Keratinocyte (primary cell): ENCODE results near the gene CEACAM3. TPM values are rescaled to one million over a fixed set of nuclear protein-coding genes. Genes with fewer than 3 reads are reported as not detected.

Experiments
- DNase-seq: peaks from one replicate; pipeline ENCODE4 v3.0.0-alpha.2; 2011; ENCODE audit warnings: low read depth, missing footprints, low spot score
- FAIRE-seq: peaks from 2 replicates; lab custom pipeline; 2011; peaks lifted over from hg19 to GRCh38; lab: Jason Lieb, UNC
- H2AFZ ChIP-seq: 2 replicates; pipeline ENCODE4 v1.6.0; 2012; ENCODE audit warnings: low read length, control low read depth, inconsistent platforms; ENCODE audit not compliant: control insufficient read depth
- H3K27ac ChIP-seq: 2 replicates; pipeline ENCODE4 v1.5.1; 2011; ENCODE audit warnings: low read length; ENCODE audit not compliant: control insufficient read depth, insufficient read depth
- H3K27me3 ChIP-seq: 3 replicates; pipeline ENCODE4 v1.6.0; 2011; ENCODE audit warnings: low read length; ENCODE audit not compliant: control insufficient read depth, insufficient read depth; ENCODE audit errors: extremely low read depth
- H3K36me3 ChIP-seq, 2 experiments: 2 replicates in 1 of 2; 3 replicates in 1 of 2; pipeline ENCODE4 v1.5.1; 2011; ENCODE audit warnings: low read length in 2 of 2, mild to moderate bottlenecking in 1 of 2; ENCODE audit not compliant: control insufficient read depth in 2 of 2, insufficient read depth in 2 of 2; ENCODE audit errors: extremely low read depth in 1 of 2
- H3K4me1 ChIP-seq: 3 replicates; pipeline ENCODE4 v1.5.1; 2011; ENCODE audit warnings: low read length; ENCODE audit not compliant: control insufficient read depth, insufficient read depth; ENCODE audit errors: extremely low read depth
- H3K4me2 ChIP-seq: 3 replicates; pipeline ENCODE4 v1.6.0; 2011; ENCODE audit warnings: low read depth, low read length; ENCODE audit not compliant: control insufficient read depth, insufficient read depth; ENCODE audit errors: extremely low read depth
- H3K4me3 ChIP-seq, 3 experiments: fragments of 200-600 bp in 1 of 3; sonication (generic) in 1 of 3; 2 replicates in 2 of 3; 3 replicates in 1 of 3; pipeline ENCODE4 v1.5.1; 2011 to 2016; ENCODE audit warnings: low read length in 3 of 3, mild to moderate bottlenecking in 3 of 3, control low read depth in 2 of 3, inconsistent platforms in 1 of 3, low read depth in 1 of 3, mixed read lengths in 1 of 3, mixed run types in 1 of 3, moderate library complexity in 1 of 3; ENCODE audit not compliant: control insufficient read depth in 2 of 3, insufficient read depth in 2 of 3; ENCODE audit errors: extremely low read depth in 1 of 3
- H3K79me2 ChIP-seq: 2 replicates; pipeline ENCODE4 v1.6.0; 2012; ENCODE audit warnings: low read length; ENCODE audit not compliant: control insufficient read depth, insufficient read depth
- H3K9ac ChIP-seq: 3 replicates; pipeline ENCODE4 v1.6.0; 2011; ENCODE audit warnings: low read length; ENCODE audit not compliant: control insufficient read depth, insufficient read depth; ENCODE audit errors: extremely low read depth
- H3K9me1 ChIP-seq: 3 replicates; pipeline ENCODE4 v1.6.0; 2011; ENCODE audit warnings: low read length; ENCODE audit not compliant: control insufficient read depth, insufficient read depth; ENCODE audit errors: extremely low read depth
- H3K9me3 ChIP-seq: 2 replicates; pipeline ENCODE4 v1.5.1; 2012; ENCODE audit warnings: low read depth, low read length; ENCODE audit not compliant: control insufficient read depth
- H4K20me1 ChIP-seq: 3 replicates; pipeline ENCODE4 v1.6.0; 2011; ENCODE audit warnings: low read length; ENCODE audit not compliant: control insufficient read depth, insufficient read depth; ENCODE audit errors: extremely low read depth
- EZH2 ChIP-seq: IDR thresholded peaks from one replicate; pipeline ENCODE4 v1.6.1; 2012; ENCODE audit warnings: inconsistent platforms, mild to moderate bottlenecking, low read length, moderate library complexity
- dilution Hi-C: fragments of 300-500 bp; cut with MboI; formaldehyde crosslinking; loops from one replicate; pipeline ENCODE4 v1.7.0; 2020; ENCODE audit warnings: low sequenced_read_pairs; ENCODE audit not compliant: extremely low pct_ligation_motif_present
- polyA plus RNA-seq, 5 experiments: library from polyadenylated mRNA; depleted of rRNA in 3 of 5; stranded (reverse) in 3 of 5; stranded (forward) in 1 of 5; unstranded in 1 of 5; fragments of >200 nt; gene quantifications; 1 replicate in 1 of 5; 2 replicates in 3 of 5; 3 replicates in 1 of 5; pipeline versions ENCODE4 v1.2.1 to v1.2.3, GENCODE V29; 2011 to 2012; ENCODE audit warnings: missing spikeins in 2 of 5, low read depth in 1 of 5, low replicate concordance in 1 of 5
- TF ChIP-seq, protein P1 (sequence below), 3 experiments: IDR thresholded peaks in 1 of 3; conservative IDR thresholded peaks in 1 of 3; optimal IDR thresholded peaks in 1 of 3; 2 replicates in 2 of 3; 3 replicates in 1 of 3; pipeline versions ENCODE3 to v1.5.1; 2011; ENCODE audit warnings: low read length in 3 of 3, mild to moderate bottlenecking in 3 of 3, moderate library complexity in 2 of 3, control low read depth in 1 of 3, inconsistent platforms in 1 of 3; ENCODE audit not compliant: insufficient read depth in 2 of 3; ENCODE audit errors: extremely low read depth in 1 of 3

CEACAM3 gene
- polyA plus RNA-seq, 1 donor (not counting 4 experiments of a cell fraction or from before 2014, with no cell fraction given) = not detected

- Histone ChIP-seq H3K4me1 (no peaks in the 10 kb centered on the region), H3K9me3 (no peaks in the 10 kb centered on the region), H3K36me3 (no peaks in the 10 kb centered on the region), H3K4me3 (no peak overlapping the region), H3K27ac (no peak overlapping the region), H2AFZ (no peak overlapping the region), H3K27me3 (no peaks in the 10 kb centered on the region), H3K9ac (no peak overlapping the region), H3K9me1 (no peaks in the 10 kb centered on the region), H3K79me2 (no peaks in the 10 kb centered on the region), H3K4me2 (no peak overlapping the region), H4K20me1 (no peaks in the 10 kb centered on the region)
- no peak for DNase-seq
- TF ChIP-seq, protein P1, sequence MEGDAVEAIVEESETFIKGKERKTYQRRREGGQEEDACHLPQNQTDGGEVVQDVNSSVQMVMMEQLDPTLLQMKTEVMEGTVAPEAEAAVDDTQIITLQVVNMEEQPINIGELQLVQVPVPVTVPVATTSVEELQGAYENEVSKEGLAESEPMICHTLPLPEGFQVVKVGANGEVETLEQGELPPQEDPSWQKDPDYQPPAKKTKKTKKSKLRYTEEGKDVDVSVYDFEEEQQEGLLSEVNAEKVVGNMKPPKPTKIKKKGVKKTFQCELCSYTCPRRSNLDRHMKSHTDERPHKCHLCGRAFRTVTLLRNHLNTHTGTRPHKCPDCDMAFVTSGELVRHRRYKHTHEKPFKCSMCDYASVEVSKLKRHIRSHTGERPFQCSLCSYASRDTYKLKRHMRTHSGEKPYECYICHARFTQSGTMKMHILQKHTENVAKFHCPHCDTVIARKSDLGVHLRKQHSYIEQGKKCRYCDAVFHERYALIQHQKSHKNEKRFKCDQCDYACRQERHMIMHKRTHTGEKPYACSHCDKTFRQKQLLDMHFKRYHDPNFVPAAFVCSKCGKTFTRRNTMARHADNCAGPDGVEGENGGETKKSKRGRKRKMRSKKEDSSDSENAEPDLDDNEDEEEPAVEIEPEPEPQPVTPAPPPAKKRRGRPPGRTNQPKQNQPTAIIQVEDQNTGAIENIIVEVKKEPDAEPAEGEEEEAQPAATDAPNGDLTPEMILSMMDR (optimal IDR thresholded peaks at IDR 0.05 in 1 of 3, IDR thresholded peaks at IDR 0.05 in 1 of 3, conservative IDR thresholded peaks at IDR 0.05 in 1 of 3; ENCODE audit: extremely low read depth in 1 of 3, insufficient read depth in 2 of 3, low read length in 3 of 3) = no peak
- TF ChIP-seq EZH2 = no peak
- no peak for FAIRE-seq
- dilution Hi-C loops = no loop called here
These were observed 5.4 kb downstream of the CEACAM3 start for GRCh38 chr19:41801792-41802211.

- H3K27me3 ChIP-seq = no peaks in the 10 kb centered on the region
- H3K9me1 ChIP-seq = no peaks in the 10 kb centered on the region
- no peak overlapping the region for H2AFZ ChIP-seq
- H3K9me3 ChIP-seq = no peaks in the 10 kb centered on the region
- H3K4me2 ChIP-seq = no peak overlapping the region
- no peak overlapping the region for H3K9ac ChIP-seq
- no peaks in the 10 kb centered on the region for H3K4me1 ChIP-seq
- no peak for FAIRE-seq
- no peaks in the 10 kb centered on the region for H4K20me1 ChIP-seq
- H3K27ac ChIP-seq = no peak overlapping the region
- no peaks in the 10 kb centered on the region for H3K36me3 ChIP-seq
- H3K4me3 ChIP-seq = no peak overlapping the region
- TF ChIP-seq EZH2 = no peak
- TF ChIP-seq, protein P1 (optimal IDR thresholded peaks at IDR 0.05 in 1 of 3, IDR thresholded peaks at IDR 0.05 in 1 of 3, conservative IDR thresholded peaks at IDR 0.05 in 1 of 3; ENCODE audit: extremely low read depth in 1 of 3, insufficient read depth in 2 of 3, low read length in 3 of 3) = no peak
- DNase-seq = no peak
- dilution Hi-C loops = no loop called here
- H3K79me2 ChIP-seq = no peaks in the 10 kb centered on the region
These were observed 6.4 kb downstream of the CEACAM3 start for GRCh38 chr19:41802770-41803169.
